PC-9 (cell line): ENCODE results near the gene DNAH11. TPM values are rescaled to one million over a fixed set of nuclear protein-coding genes. Genes with fewer than 3 reads are reported as not detected.
A peak's percentile ranks its signal among the peaks of the same experiment; 100 is the strongest.

Experiments
- BruUV-seq: library from RNA; stranded (reverse); fragments of 400-500 nt; replicated peaks from 2 replicates; lab custom pipeline; 2021; lab: Mats Ljungman, UMichigan
- CTCF ChIA-PET: fragments of 300-600 bp; sonication (Branson Sonifier 250); formaldehyde crosslinking; loops from one replicate; lab custom pipeline; 2022; ENCODE audit warnings: antibody characterized with exemption; lab: Charles Lee
- POLR2A ChIA-PET: fragments of 300-600 bp; sonication (Branson Sonifier 250); formaldehyde crosslinking; loops from one replicate; lab custom pipeline; 2022; ENCODE audit warnings: antibody characterized with exemption; ENCODE audit not compliant: unreplicated experiment; lab: Charles Lee
- DNase-seq, 2 experiments: peaks; one replicate each; pipeline versions ENCODE4 v3.0.0 to v3.0.0-alpha.2; 2015 to 2022; ENCODE audit warnings: mixed read lengths in 1 of 2
- H2AFZ ChIP-seq: fragments of 200-600 bp; sonication (generic); 2 replicates; pipeline ENCODE4 v1.8.1; 2017; ENCODE audit warnings: antibody characterized with exemption
- H3F3A ChIP-seq: fragments of 200-600 bp; sonication (generic); 2 replicates; pipeline ENCODE4 v1.8.1; 2017; ENCODE audit warnings: antibody characterized with exemption, mild to moderate bottlenecking, low read depth; ENCODE audit not compliant: insufficient read depth
- H3K27ac ChIP-seq: fragments of 200-600 bp; sonication (generic); 2 replicates; pipeline ENCODE4 v1.6.1; 2016; ENCODE audit warnings: mixed run types
- H3K27me3 ChIP-seq: fragments of 200-600 bp; sonication (generic); 2 replicates; pipeline ENCODE4 v1.6.1; 2016; ENCODE audit warnings: low read depth, mixed run types; ENCODE audit not compliant: insufficient read depth
- H3K36me3 ChIP-seq: fragments of 200-600 bp; sonication (generic); 2 replicates; pipeline ENCODE4 v1.6.1; 2016; ENCODE audit warnings: low read depth, mixed run types
- H3K4me1 ChIP-seq: fragments of 200-600 bp; sonication (generic); replicated peaks from 2 replicates; pipeline ENCODE4 v1.6.1; 2016; ENCODE audit warnings: mixed run types; ENCODE audit not compliant: insufficient read depth
- H3K4me2 ChIP-seq: fragments of 200-600 bp; sonication (generic); 2 replicates; pipeline ENCODE4 v1.6.1; 2017; ENCODE audit warnings: mixed run types
- H3K4me3 ChIP-seq: fragments of 200-600 bp; sonication (generic); 2 replicates; pipeline ENCODE4 v1.6.1; 2016; ENCODE audit warnings: mixed run types
- H3K79me2 ChIP-seq: fragments of 200-600 bp; sonication (generic); 2 replicates; pipeline ENCODE4 v1.6.1; 2017; ENCODE audit warnings: low read depth, mixed run types
- H3K9me2 ChIP-seq: fragments of 200-600 bp; sonication (generic); 2 replicates; pipeline ENCODE4 v1.8.1; 2017; ENCODE audit warnings: mild to moderate bottlenecking; ENCODE audit not compliant: insufficient read depth
- H3K9me3 ChIP-seq: fragments of 200-600 bp; sonication (generic); 2 replicates; pipeline ENCODE4 v1.8.1; 2016; ENCODE audit warnings: low read depth; ENCODE audit not compliant: insufficient read depth
- H4K20me1 ChIP-seq: fragments of 200-600 bp; sonication (generic); 2 replicates; pipeline ENCODE4 v1.8.1; 2017; ENCODE audit not compliant: insufficient read depth
- EZH2 ChIP-seq: fragments of 200-600 bp; sonication (generic); IDR thresholded peaks from 2 replicates; pipeline ENCODE4 v1.8.0; 2017; ENCODE audit warnings: antibody characterized with exemption, low read depth
- intact Hi-C: fragments of 100-400 bp; cut with micrococcal nuclease; formaldehyde crosslinking; loops from one replicate; pipeline ENCODE4 v1.10.0; 2022; ENCODE audit not compliant: unreplicated experiment
- total RNA-seq: library from RNA; stranded (reverse); gene quantifications from 2 replicates; pipeline ENCODE4 v1.2.3, GENCODE V29; 2021
- TF ChIP-seq, protein P1 (sequence below): fragments of 200-600 bp; sonication (generic); conservative IDR thresholded peaks from 2 replicates; pipeline ENCODE4 v1.6.1; 2017; ENCODE audit warnings: mixed run types, antibody characterized with exemption, mild to moderate bottlenecking, moderate library complexity

Gene DNAH11
- total RNA-seq, 1 experiment from 2014 or later, result not detected

DNA sequence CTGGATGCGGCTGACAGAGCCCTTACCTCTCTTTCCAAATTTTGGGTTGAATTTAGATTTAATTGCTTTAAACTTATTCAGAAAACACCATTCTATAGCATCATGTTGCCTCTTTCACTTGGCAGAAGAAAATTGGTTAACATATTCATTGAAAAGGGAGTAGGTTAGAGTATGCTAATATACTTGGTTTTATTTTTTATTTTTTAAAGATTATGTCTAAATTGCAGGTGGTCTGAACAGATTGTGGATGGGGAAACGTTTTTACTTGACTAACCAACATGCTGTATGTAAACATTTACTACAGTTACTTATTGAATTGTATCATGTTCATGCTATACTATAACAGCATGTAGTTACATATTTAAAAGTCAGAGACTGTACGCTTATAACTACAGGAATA is 65.6 kb downstream of the DNAH11 start:
- CTCF ChIA-PET, result no interaction called here
- no peaks in the 10 kb centered on the region for H3F3A ChIP-seq
- H3K27me3 ChIP-seq, result no peaks in the 10 kb centered on the region
- POLR2A ChIA-PET, result no interaction called here
- no peaks in the 10 kb centered on the region for H3K79me2 ChIP-seq
- no peaks in the 10 kb centered on the region for H3K9me3 ChIP-seq
- H3K27ac ChIP-seq, result no peak overlapping the region
- TF ChIP-seq EZH2, result no peak
- TF ChIP-seq, protein P1, sequence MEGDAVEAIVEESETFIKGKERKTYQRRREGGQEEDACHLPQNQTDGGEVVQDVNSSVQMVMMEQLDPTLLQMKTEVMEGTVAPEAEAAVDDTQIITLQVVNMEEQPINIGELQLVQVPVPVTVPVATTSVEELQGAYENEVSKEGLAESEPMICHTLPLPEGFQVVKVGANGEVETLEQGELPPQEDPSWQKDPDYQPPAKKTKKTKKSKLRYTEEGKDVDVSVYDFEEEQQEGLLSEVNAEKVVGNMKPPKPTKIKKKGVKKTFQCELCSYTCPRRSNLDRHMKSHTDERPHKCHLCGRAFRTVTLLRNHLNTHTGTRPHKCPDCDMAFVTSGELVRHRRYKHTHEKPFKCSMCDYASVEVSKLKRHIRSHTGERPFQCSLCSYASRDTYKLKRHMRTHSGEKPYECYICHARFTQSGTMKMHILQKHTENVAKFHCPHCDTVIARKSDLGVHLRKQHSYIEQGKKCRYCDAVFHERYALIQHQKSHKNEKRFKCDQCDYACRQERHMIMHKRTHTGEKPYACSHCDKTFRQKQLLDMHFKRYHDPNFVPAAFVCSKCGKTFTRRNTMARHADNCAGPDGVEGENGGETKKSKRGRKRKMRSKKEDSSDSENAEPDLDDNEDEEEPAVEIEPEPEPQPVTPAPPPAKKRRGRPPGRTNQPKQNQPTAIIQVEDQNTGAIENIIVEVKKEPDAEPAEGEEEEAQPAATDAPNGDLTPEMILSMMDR, result no peak
- no peaks in the 10 kb centered on the region for H3K9me2 ChIP-seq
- DNase-seq, result no peak
- no peak overlapping the region for H2AFZ ChIP-seq
- H4K20me1 ChIP-seq, result no peaks in the 10 kb centered on the region
- no peak overlapping the region for H3K4me3 ChIP-seq
- no peaks in the 10 kb centered on the region for H3K4me1 ChIP-seq
- no peaks in the 10 kb centered on the region for H3K36me3 ChIP-seq
- intact Hi-C loops, result no loop called here
- BruUV-seq, result no TSS peak
- H3K4me2 ChIP-seq, result no peak overlapping the region

- no TSS peak for BruUV-seq
- no peaks in the 10 kb centered on the region for H3K9me2 ChIP-seq
- ChIA-PET POLR2A (no interaction called here), CTCF (no interaction called here)
- no peaks in the 10 kb centered on the region for H3K79me2 ChIP-seq
- peak in 1 of 2 experiments; percentile 32 for DNase-seq
- no peak overlapping the region for H3K27ac ChIP-seq
- no peak overlapping the region for H3K4me2 ChIP-seq
- H3K36me3 ChIP-seq, result no peaks in the 10 kb centered on the region
- no peaks in the 10 kb centered on the region for H3F3A ChIP-seq
- H3K27me3 ChIP-seq, result no peaks in the 10 kb centered on the region
- H3K4me1 ChIP-seq, result peaks cover 5% of the 10 kb centered on the region
- TF ChIP-seq, protein P1, result no peak
- TF ChIP-seq EZH2, result no peak
- no peak overlapping the region for H2AFZ ChIP-seq
- no peak overlapping the region for H3K4me3 ChIP-seq
- 0 out of 2 replicates have a peak, but pooled peaks cover 5% of the 10 kb centered on the region for H3K9me3 ChIP-seq
- intact Hi-C loops, result no loop called here
- H4K20me1 ChIP-seq, result no peaks in the 10 kb centered on the region
These were observed 68.3 kb downstream of the DNAH11 start for GRCh38 chr7:21611129-21611528.

DNA sequence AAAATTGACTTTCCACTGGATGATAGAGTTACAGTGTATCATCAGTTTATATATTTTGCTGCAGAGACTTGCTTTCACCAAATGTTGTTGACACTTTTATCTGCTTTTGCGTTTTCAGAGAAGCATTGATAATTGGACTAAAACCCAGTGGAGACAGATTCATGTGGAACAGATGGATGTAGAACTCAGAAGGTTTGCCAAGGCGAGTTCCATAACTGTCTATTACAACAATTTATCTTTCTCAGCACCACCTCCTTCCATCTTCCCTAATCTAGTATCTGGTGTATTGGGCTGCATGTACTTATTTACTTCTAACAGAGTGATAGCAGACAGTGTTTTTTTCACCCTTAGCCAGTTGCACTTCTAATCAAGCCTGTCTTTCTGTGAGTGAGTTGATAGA is 73.3 kb downstream of the DNAH11 start:
- H3K9me3 ChIP-seq, result 0 out of 2 replicates have a peak, but pooled peaks cover 5% of the 10 kb centered on the region
- TF ChIP-seq, protein P1, result no peak
- no peak for TF ChIP-seq EZH2
- BruUV-seq, result no TSS peak
- no peaks in the 10 kb centered on the region for H3K27me3 ChIP-seq
- POLR2A ChIA-PET, result no interaction called here
- H3K36me3 ChIP-seq, result no peaks in the 10 kb centered on the region
- H3K79me2 ChIP-seq, result no peaks in the 10 kb centered on the region
- CTCF ChIA-PET, result no interaction called here
- H3K27ac ChIP-seq, result peak overlapping the region; percentile 95
- intact Hi-C loops, result loop anchor here (2.0 kb wide), 1 partner anchor 189 kb away; no protein-coding TSS in a partner anchor
- peaks cover 34% of the 10 kb centered on the region for H3K4me1 ChIP-seq
- no peak for DNase-seq
- peaks cover 19% of the 10 kb centered on the region for H3F3A ChIP-seq
- peak overlapping the region; percentile 72 for H3K4me2 ChIP-seq
- no peak overlapping the region for H3K4me3 ChIP-seq
- no peaks in the 10 kb centered on the region for H3K9me2 ChIP-seq
- no peak overlapping the region for H2AFZ ChIP-seq
- H4K20me1 ChIP-seq, result no peaks in the 10 kb centered on the region
